IPS-18c (cell line): ENCODE results near the gene ATF7IP.
A peak's percentile ranks its signal among the peaks of the same experiment; 100 is the strongest.
"Not testable (repeated sequence)": the region's sequence is repeated elsewhere in the genome, so short reads cannot be mapped to it uniquely, and the experiment has no call there.

Experiments
- H3K4me3 ChIP-seq: 2 replicates; pipeline ENCODE4 v1.7.0; 2013; ENCODE audit warnings: low read depth, mild to moderate bottlenecking, low read length, moderate library complexity; ENCODE audit not compliant: insufficient read depth
- H3K9me3 ChIP-seq: one replicate; pipeline ENCODE4 v1.6.1; 2013; ENCODE audit warnings: mild to moderate bottlenecking, low read length, moderate library complexity; ENCODE audit not compliant: control insufficient read depth, insufficient read depth

ATF7IP gene, protein sequence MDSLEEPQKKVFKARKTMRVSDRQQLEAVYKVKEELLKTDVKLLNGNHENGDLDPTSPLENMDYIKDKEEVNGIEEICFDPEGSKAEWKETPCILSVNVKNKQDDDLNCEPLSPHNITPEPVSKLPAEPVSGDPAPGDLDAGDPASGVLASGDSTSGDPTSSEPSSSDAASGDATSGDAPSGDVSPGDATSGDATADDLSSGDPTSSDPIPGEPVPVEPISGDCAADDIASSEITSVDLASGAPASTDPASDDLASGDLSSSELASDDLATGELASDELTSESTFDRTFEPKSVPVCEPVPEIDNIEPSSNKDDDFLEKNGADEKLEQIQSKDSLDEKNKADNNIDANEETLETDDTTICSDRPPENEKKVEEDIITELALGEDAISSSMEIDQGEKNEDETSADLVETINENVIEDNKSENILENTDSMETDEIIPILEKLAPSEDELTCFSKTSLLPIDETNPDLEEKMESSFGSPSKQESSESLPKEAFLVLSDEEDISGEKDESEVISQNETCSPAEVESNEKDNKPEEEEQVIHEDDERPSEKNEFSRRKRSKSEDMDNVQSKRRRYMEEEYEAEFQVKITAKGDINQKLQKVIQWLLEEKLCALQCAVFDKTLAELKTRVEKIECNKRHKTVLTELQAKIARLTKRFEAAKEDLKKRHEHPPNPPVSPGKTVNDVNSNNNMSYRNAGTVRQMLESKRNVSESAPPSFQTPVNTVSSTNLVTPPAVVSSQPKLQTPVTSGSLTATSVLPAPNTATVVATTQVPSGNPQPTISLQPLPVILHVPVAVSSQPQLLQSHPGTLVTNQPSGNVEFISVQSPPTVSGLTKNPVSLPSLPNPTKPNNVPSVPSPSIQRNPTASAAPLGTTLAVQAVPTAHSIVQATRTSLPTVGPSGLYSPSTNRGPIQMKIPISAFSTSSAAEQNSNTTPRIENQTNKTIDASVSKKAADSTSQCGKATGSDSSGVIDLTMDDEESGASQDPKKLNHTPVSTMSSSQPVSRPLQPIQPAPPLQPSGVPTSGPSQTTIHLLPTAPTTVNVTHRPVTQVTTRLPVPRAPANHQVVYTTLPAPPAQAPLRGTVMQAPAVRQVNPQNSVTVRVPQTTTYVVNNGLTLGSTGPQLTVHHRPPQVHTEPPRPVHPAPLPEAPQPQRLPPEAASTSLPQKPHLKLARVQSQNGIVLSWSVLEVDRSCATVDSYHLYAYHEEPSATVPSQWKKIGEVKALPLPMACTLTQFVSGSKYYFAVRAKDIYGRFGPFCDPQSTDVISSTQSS

DNA sequence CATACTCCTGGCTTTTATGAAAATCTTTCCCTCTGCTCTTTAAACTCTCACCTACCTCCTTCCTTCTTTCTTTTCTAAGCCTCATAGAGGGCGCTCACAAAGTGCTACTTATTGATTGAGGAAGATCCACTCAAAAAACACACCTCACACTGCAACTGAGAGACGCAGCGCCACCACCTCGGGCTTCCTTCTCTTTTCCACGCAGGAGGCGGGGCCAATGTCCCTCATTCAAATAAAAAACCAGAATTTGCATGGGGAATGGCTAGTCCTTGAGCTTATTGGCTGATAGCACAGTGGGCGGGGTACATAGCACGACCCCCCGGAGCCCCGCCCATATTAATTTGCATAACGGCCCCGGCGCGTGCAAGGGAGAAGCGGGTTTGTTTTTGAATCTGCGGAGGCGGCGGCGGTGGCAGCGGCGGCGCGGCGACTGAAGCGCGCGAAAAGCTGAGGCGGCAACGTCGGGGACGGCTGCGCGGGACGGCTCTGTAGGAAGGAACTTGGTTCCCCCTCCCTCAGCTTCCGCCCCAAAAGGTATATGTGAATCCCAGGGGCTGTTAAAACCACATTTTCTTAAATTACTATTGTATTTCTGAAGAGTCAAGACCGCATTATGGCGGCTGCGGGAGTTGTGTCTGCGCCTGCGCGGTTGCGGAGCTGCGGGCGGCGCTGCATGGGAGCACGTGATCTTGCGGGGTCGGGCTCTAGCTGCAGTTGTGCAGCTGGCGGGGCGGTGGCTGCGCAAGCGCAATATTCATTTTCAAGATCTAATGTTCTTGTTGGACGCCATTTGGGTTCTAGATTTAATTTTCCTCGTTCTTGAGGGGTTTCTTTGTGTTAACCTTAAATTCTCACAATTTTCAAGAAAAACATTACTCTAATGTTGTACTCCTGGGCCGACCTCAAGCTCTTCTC lies at the start of gene ATF7IP:
Gene ATF7IP, plus strand, starts transcription at position 389 of the 915 bp plus-strand sequence. CDS start 58,234 bp downstream, outside the sequence.
- Histone ChIP-seq H3K9me3 (no peaks in the 10 kb centered on the region), H3K4me3 (peak within 1 kb of the TSS; percentile 67)

DNA sequence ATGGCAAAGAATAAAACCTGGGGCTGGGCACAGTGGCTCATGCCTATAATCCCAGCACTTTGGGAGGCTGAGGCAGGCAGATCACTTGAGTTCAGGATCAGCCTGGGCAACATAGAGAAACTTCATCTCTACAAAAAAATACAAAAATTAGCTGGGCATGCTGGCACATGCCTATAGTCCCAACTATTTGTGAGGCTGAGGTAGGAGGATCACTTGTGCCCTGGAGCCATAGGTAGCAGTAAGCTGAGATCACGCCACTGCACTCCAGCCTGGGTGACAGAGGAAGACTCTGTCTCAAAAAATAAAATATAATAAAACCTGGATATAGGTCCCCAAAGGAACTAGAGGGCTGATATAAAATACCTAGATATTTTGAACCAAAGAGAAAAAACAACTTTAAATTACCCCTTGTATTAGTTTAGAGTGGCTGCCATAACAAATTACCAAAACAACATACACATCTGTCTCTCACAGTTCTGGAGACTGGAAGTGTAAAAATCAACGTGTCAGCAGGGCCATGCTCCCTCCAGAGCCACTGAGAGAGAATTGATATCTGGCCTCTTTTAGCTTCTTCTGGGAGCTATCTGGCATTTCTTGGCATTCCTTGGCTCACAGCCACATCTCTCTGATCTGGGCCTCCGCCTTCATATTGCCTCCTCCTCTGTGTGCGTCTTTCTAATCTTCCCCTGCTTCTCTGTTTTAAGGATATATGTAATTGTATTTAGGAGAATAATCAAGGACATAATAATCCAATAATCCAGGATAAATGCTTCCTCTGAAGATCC lies 47.9 kb upstream of the ATF7IP start:
- Histone ChIP-seq H3K4me3 (no peak overlapping the region), H3K9me3 (no peaks in the 10 kb centered on the region)

DNA sequence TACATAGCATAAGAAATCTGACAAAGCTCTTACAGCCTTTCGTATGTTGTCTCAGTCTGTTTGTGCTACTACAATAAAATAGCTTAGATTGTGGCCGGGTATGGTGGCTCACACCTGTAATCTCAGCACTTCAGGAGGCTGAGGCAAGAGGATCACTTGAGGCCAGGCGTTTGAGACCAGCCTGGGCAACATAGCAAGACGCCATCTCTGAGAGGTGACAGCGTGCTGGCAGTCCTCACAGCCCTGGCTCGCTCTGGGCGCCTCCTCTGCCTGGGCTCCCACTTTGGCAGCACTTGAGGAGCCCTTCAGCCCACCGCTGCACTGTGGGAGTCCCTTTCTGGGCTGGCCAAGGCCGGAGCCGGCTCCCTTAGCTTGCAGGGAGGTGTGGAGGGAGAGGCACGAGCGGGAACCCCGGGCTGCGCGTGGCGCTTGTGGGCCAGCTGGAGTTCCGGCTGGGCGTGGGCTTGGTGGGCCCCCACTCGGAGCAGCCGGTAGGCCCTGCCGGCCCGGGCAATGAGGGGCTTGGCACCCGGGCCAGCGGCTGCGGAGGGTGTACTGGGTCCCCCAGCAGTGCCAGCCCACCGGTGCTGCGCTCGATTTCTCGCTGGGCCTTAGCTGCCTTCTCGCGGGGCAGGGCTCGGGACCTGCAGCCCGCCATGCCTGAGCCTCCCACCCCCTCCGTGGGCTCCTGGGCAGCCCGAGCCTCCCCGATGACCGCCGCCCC lies 45.6 kb upstream of the ATF7IP start:
- not testable (repeated sequence) for H3K4me3 ChIP-seq, H3K9me3 ChIP-seq

DNA sequence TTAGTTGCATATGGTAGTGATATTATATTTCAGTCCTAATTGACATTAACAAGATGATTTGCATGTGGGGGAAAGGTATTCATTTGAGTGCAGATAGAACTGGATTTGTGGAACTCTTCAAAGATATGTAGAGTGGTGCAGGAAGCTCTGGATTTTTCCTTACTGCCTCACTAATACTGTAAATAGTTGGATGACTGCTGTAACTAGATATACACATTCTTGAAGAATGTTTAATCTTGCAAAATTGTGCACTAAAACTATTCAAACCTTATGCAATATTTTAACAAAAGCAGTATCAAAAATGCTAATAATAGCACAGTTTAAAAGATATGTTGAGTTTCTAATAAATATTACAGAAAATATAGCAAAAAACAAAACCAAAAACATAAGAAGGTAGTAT lies 43.1 kb upstream of the ATF7IP start:
- H3K4me3 ChIP-seq: no peak overlapping the region
- H3K9me3 ChIP-seq: no peaks in the 10 kb centered on the region

DNA sequence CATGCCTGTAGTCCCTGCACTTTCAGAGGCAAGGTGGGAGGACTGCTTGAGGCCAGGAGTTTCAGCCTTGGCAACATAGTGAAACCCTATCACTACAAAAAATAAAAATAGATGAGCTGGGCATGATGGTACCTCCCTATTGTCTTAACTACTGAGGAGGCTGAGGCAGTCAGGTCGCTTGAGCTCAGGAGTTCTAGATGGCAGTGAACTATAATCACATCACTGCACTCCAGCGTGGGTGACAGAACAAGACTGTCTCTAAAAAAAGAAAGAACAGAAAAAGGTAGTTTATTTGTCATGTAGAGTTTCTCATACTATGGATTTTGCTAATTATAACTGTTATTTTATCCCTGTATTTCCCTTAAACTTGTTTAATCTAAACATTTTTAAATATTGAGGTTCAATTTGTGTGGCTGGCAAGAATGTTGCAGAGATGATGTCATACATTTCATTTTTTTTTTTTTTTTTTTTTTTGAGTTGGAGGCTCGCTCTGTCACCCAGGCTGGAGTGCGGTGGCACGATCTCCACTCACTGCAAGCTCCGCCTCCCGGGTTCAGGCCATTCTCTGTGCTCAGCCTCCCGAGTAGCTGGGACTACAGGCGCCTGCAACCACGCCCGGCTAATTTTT lies 39.7 kb upstream of the ATF7IP start:
- Histone ChIP-seq H3K4me3 (no peak overlapping the region), H3K9me3 (no peaks in the 10 kb centered on the region)

DNA sequence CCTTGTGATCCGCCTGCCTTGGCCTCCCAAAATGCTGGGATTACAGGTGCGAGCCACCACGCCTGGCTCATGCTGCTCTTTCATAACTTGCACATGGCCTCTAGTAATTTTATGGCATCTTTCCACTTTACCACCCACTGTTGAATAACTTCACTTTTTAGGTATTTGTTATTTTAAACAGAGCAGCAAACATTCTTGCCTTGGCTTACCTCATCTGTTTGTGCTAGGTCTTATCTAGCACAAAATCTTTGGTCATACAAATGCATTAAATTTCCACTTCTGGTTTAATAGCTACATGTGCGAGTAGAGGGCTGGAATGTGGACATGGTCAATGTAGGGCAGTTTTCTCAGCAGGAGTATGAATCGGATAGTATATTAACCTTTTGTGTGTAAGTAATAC lies 38.8 kb upstream of the ATF7IP start:
- no peak overlapping the region for H3K4me3 ChIP-seq
- peaks cover under 1% of the 10 kb centered on the region for H3K9me3 ChIP-seq

DNA sequence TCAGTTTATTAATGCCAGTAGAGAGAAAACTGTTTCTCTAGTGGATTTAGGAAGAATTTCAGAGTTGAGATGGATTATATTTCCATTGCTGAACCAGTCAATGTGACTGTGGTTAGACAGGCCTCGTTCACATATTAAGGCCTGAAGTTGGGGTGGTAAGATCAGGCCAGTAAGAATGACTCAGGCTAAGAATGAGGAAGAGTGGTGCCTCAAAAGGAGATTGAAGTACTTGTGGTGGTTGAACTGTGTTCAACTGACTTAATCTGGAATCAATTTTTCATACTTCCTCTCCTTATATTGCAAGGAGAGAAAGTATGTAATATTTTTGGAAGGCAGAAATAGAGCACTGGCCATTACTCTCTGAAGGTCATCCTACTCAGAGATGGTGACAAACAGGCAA lies 37.8 kb upstream of the ATF7IP start:
- no peak overlapping the region for H3K4me3 ChIP-seq
- H3K9me3 ChIP-seq: peaks cover 4% of the 10 kb centered on the region

DNA sequence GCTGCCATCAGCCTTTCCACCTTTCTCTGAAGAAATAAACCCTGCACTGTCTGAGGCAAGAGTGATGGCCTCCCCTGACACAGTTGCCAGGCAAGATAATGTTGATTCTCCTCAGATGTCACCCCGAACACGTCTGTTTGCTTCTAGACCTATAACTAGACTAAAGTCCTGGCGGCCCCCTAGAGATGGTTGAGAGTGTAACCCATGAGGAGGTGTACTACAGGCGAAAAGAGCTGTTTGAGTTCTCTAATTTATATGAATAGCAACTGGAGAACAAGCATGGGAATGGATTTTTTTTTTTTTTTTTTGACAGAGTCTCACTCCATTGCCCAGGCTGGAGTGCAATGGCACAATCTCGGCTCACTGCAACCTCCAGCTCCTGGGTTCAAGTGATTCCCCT lies 33.0 kb upstream of the ATF7IP start:
- H3K9me3 ChIP-seq: peaks cover 6% of the 10 kb centered on the region
- H3K4me3 ChIP-seq: no peak overlapping the region

DNA sequence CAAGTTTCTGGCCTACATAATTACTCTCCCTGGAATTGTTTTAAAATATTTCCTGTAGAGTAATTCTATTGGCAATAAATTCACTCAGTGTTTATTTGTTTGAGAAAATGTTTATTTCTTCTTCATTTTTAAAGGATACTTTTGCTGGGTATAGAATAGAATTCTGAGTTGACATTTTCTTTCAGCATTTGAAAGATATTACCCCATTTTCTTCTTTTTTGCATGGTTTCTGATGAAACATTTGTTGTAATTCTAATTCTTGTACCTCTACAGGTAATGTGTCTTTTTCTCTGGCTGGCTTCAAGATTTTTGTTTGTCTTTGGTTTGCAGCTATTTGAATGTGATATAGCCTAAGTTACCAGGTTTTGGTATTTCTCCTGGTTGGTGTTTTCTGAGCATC lies 25.1 kb upstream of the ATF7IP start:
- Histone ChIP-seq H3K4me3 (no peak overlapping the region), H3K9me3 (peaks cover 2% of the 10 kb centered on the region)

DNA sequence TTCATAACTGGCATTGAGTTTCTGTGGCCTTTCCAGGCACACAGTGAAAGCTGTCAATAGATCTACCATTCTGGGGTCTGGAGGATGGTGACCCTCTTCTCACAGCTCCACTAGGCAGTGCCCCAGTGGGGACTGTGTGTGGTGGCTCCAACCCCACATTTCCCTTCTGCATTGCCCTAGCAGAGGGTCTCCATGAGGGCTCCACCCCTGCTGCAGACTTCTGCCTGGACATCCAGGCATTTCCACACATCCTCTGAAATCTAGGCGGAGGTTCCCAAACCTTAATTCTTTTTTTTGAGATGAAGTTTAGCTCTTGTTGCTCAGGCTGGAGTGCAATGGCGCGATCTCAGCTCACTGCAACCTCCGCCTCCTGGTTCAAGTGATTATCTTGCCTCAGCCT lies 14.0 kb upstream of the ATF7IP start:
- H3K9me3 ChIP-seq: peaks cover 14% of the 10 kb centered on the region
- not testable (repeated sequence) for H3K4me3 ChIP-seq

DNA sequence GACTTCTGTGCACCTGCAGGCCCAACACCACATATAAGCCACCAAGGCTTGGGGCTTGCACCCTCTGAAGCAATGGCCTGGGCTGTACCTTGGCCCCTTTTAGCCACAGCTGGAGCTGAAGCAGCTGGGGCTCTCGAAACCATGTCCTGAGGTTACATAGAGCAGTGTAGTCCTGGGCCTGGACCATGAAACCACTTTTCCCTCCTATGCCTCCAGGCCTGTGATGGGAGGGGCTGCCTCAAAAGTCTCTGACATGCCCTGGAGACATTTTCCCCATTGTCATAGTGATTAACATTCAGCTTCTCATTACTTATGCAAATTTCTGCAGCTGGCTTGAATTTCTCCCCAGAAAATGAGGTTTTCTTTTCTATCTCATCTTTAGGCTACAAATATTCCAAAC lies 13.4 kb upstream of the ATF7IP start:
- peaks cover 16% of the 10 kb centered on the region for H3K9me3 ChIP-seq
- H3K4me3 ChIP-seq: not testable (repeated sequence)

DNA sequence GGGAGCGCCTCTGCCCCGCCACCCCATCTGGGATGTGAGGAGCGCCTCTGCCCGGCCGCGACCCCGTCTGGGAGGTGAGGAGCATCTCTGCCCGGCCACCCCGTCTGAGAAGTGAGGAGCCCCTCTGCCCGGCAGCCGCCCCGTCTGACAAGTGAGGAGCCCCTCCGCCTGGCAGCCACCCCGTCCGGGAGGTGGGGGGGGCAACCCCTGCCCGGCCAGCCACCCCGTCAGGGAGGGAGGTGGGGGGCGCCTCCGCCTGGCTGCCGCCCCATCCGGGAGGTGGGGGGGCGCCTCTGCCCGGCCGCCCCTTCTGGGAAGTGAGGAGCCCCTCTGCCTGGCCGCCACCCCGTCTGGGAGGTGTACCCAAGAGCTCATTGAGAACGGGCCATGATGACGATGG lies 10.8 kb upstream of the ATF7IP start:
- peaks cover 14% of the 10 kb centered on the region for H3K9me3 ChIP-seq
- not testable (repeated sequence) for H3K4me3 ChIP-seq

DNA sequence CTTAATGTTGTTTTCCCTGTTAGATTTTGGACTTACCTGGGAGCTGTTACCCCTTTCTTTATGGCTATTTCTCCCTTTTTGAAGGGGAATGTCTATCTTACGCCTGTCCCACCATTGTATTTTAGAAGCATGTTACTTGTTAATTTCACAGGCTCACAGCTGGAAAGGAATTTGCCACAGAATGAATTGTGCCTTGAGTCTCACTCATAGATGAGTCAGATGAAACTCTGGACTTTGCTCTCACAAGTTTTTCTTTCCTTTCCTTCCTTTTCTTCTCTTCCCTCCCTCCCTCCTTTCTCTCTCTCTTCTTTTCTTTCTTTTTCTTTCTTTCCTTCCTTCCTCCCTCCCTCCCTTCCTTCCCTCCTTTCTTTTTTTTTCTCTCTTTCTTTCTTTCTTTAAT lies 9.3 kb upstream of the ATF7IP start:
- peaks cover 10% of the 10 kb centered on the region for H3K9me3 ChIP-seq

DNA sequence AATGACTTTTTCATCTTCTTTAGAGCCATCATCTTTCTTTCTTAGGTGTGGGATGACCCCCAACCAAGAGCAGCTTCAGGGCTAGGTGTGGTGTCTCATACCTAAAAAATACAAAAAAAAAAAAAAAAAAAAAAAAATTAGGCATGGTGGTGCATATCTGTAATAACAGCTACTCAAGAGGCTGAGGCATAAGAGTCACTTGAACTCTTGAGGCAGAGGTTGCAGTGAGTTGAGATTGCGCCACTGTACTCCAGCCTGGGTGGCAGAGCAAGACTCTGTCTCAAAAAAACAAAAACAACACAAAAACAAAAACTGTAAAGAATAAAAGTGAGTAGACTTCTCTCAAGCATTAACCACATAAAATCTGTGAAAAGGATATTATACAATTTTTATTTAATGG lies 8.0 kb upstream of the ATF7IP start:
- H3K9me3 ChIP-seq: peaks cover 7% of the 10 kb centered on the region

More for the DNA sequence above, 9.3 kb upstream of the ATF7IP start:
- no peak overlapping the region for H3K4me3 ChIP-seq

DNA sequence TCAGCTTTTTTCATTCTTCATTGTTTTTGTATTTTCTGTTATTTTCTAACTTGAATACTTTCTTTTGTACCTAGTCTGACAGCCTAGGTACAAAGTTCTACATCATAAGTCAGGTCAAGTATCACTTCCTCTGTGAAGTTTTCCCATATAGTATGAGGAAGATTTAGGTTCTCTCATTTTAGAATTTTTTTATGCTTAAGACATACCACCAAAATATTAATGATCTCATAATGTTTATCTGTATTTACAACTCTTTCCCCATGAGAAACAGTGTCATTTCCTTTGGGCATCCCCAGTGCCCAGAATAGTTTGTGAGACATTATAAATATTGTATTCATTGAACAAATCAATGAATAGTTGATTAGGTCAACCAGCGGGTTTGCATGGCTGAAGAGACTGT lies 3.1 kb upstream of the ATF7IP start:
- no peaks in the 10 kb centered on the region for H3K9me3 ChIP-seq
- H3K4me3 ChIP-seq: no peak overlapping the region

More for the DNA sequence above, 8.0 kb upstream of the ATF7IP start:
- no peak overlapping the region for H3K4me3 ChIP-seq
